HG03342 (cell line): ENCODE data around the gene ASGR1.
"Not testable (repeated sequence)": the region's sequence is repeated elsewhere in the genome, so short reads cannot be mapped to it uniquely, and the experiment has no call there.

Experiments
- ATAC-seq: cut with Tn5 transposase; IDR thresholded peaks from one replicate; pipeline ENCODE4 v1.9.1; 2021; ENCODE audit warnings: mild to moderate bottlenecking, moderate library complexity; ENCODE audit not compliant: unreplicated experiment

ASGR1 gene

DNA sequence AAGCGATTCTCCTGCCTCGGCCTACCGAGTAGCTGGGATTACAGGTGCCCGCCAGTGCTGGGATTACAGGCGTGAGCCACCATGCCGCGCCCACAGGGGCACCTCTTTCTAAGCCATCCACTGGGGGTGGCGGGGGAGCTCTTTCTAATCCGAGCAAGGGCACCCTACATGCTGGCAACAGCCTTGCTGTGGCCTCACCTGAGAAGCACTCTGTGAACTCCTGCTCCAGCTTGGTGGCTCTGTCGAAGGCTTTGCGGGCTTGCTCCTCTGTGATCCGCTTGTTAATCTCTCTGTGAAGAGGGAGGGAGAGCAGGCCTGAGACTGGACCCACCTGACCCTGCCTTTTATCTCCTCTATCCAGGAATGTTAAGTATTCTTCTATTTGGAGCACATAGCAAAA is 11.9 kb upstream of the ASGR1 start:
- ATAC-seq, result no peak

DNA sequence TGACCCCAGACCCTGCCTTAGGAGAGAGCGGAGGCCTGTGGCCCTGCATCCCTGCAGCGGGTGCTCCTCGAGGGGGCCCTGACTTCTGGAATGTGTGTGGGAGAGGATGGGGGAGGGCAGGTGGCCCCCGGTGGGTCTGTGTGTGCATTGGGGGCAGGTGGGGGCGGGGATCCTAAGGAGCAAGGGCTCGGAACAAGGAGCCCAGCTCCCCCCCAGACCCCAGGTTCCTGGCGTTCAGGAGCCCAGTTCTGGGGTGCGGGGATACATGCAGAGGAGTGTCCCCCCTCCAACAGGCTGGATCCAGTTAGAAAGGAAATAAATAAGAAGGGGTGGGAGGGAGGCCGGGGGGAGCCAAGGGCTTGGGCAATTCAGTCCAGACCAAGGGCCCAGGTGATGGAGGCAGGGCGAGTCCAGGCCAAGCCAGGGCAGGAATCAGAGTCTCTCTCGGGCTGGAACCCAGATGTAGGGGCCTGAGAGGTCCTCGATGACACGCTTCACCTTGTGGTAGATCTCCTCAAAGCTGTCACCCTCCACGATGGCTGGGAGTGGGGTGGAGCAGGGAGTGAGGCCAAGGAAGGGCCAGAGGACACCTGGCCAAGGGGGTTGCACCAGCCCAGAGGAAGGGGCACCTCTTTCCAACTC is 11.2 kb upstream of the ASGR1 start:
- ATAC-seq, result no peak

- no peak for ATAC-seq
These were observed 7.1 kb upstream of the ASGR1 start for GRCh38 chr17:7186241-7186640.

DNA sequence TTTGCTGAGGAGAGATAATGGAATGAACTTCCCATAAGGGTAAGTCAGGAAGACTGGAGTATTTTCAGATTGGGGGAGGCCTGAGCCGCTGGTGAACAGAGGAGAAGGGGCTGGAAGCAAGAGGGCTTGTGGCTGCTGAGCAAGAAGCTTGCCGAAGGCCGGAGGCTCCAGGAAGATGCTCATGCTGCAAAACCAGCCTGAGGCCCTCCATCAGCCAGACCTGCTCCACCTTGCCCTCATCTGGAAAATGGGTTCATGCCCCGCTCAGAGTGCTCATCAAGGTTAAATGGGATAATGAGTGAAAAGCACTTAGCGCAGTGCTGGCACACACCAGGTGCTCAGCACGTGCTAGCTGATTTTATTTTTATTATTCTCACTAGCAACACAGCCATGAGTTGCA is 5.5 kb upstream of the ASGR1 start:
- ATAC-seq, result no peak

GRCh38 chr17:7184091-7184488 is 4.9 kb upstream of the ASGR1 start:
- ATAC-seq, result no peak

DNA sequence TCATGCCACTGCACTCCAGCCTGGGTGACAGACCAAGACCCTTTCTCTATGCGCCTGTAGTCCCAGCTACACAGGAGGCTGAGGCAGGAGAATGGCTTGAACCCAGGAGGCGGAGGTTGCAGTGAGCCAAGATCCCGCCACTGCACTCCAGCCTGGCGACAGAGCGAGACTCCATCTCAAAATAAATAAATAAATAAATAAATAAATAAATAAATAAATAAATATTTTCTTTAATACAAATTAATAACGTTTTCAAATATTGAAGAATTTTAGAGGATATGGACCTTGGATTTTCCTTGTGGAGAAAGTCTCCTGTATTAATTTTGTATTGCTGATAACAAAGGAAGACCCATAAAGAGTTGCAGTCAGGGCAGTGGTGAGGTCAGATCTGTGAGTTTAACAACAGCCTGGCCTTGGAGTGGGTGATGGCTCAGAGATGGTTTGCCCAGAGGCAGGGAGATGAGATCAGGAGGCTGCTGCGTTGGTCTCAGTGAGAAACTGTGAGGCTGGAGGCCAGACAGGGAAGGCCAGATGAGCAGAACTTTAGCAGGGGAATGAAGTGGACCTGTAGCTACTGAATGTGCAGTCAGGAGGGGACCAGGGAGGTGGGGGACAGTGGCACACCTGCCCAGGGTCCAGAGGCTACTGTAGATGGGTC is 4.4 kb upstream of the ASGR1 start:
- ATAC-seq, result no peak

- ATAC-seq, result not testable (repeated sequence)
These were observed 2.9 kb upstream of the ASGR1 start for GRCh38 chr17:7182101-7182500.

- no peak for ATAC-seq
These were observed 225 bp downstream of the ASGR1 start for GRCh38 chr17:7178973-7179316.

GRCh38 chr17:7177954-7178477 is 1.2 kb downstream of the ASGR1 start:
- no peak for ATAC-seq

DNA sequence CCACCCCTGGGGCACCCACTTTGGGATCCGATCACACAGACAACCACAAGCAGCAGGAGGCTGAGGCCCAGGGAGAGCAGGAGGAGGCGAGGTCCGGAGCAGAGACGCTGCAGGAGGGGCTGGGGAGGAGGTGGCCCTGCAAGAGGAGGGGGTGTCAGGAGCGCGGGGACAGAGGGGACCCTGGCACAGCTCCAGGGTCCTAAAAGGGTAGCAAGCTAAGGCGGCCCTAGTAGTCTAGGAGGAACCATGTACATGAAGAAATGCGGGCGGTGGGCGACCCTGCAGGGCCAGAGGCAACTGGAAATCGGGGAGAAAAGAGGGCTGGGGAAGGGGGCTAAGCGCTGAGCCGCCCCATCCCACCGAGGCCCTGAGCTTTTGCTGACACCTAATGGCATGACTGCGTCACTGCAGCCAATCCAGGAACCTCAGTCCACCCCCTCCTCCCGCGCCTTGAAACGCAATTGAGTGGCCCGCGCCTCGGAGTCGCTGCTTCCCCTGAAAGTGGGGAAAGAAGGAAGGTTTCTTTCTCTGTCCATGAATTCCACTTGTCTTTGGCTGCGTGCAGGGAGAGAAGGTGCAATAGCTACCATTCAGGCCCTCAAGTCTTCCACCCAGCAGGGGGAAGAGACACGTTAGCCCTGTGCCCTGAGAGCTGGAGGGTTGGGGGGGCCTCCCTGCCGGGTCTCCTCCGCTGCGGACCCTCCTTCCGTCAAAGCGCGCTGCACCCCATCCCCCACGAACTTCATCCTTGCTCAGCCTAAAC is 1.8 kb downstream of the ASGR1 start:
- ATAC-seq, result peak; percentile 52

GRCh38 chr17:7176841-7177190 is 2.4 kb downstream of the ASGR1 start:
- ATAC-seq, result no peak

DNA sequence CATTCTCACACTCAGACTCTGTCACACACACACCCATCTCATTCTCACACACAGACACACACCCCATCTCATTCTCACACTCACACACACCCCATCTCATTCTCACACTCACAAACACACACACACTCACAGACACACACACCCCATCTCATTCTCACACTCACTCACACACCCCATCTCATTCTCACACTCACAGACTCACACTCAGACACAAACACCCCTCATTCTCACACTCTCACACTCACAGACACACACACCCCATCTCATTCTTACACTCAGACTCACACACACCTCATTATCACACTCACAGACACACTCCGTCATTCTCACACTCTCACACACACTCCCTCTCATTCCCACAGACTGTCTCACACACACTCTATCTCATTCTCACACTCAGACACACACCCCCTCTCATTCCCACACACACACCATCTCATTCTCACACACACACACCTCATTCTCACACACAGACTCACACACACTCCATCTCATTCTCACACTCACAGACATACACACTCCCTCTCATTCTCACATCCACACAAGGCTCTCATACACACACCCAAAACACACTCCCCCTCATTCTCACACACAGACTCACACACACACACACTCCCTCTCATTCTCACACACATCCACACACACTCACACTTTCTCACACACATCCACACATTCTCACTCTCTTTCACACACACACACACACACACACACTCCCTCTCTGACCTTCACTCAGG is 2.9 kb downstream of the ASGR1 start:
- ATAC-seq, result no peak

- no peak for ATAC-seq
These were observed 3.8 kb downstream of the ASGR1 start for GRCh38 chr17:7175330-7175733.

- ATAC-seq, result no peak
These were observed 4.4 kb downstream of the ASGR1 start for GRCh38 chr17:7174603-7175326.

DNA sequence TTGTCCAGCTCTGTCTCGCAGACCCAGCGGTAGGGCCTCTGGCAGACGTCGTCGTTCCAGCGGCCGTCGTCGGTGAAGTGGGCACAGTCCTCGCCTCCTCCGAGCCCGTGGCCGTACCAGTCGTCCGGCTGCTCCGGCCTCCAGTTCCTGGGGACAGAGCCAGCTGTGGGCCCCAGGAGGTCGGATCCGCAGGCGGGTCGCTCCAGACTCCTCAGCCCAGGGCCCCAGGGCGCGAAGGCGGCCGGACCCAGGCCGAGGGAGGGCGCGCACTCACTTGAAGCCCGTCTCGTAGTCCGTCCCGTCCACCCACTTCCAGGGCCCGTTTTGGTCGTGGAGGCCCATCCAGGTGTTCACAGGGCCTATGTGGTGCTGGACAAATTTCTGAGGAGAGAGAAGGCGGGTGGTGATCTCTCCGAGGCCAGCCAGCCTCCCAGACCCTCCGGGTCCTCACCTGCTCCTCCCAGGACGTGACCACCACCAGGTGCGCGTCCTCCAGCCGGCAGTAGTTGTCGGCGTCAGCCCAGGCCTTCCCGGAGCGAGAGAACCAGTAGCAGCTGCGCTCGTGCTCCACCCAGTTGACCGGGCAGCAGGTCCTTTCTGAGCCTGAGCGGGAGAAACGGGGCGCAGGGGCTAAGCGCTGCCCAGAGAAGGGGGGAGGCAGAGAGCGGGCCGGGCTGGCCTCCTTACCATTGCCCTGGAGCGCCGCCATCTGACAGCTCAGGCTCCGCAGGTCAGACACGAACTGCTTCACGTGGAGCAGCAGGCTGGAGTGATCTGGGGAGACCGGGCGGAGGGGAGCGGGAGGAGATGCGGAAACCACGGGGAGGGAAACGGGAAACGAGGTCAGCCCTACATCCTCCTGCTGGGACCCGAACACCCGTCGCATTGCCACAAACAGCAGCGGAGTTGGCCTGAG is 5.2 kb downstream of the ASGR1 start:
- no peak for ATAC-seq

- not testable (repeated sequence) for ATAC-seq
These were observed 6.5 kb downstream of the ASGR1 start for GRCh38 chr17:7172522-7173191.

- ATAC-seq, result not testable (repeated sequence)
These were observed 9.6 kb downstream of the ASGR1 start for GRCh38 chr17:7169565-7169908.

GRCh38 chr17:7168841-7169564 is 10.2 kb downstream of the ASGR1 start:
- ATAC-seq, result not testable (repeated sequence)

- ATAC-seq, result no peak
These were observed 11.3 kb downstream of the ASGR1 start for GRCh38 chr17:7167832-7168231.
